HK-2 (cell line): Measurements from ENCODE around the gene TPPP.
"Not testable (repeated sequence)": the region's sequence is repeated elsewhere in the genome, so short reads cannot be mapped to it uniquely, and the experiment has no call there.

Experiments used
- DNase-seq: peaks from one replicate; pipeline ENCODE4 v3.0.0-alpha.2; 2018; ENCODE audit not compliant: unreplicated experiment

TPPP gene

DNA sequence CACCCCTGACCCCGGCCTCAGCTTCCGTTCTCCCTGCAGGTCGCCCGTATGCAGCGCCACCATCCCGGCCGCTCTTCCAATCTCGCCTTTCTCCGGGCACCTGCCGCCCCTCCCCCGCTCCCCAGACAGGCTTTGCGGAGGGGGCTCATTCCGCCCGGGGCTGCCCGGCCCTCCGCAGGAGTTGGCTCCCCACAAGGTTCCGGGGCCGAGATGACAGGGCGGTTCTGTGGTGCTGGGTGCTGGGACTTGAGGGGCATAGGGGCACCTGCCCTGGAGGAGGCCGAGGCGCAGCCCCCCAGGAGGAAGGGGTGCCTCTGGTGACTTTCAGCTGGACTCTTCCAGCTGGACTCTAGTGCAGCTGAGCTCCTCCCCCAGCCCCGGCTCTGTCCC is 885 bp upstream of the TPPP start:
- not testable (repeated sequence) for DNase-seq

DNA sequence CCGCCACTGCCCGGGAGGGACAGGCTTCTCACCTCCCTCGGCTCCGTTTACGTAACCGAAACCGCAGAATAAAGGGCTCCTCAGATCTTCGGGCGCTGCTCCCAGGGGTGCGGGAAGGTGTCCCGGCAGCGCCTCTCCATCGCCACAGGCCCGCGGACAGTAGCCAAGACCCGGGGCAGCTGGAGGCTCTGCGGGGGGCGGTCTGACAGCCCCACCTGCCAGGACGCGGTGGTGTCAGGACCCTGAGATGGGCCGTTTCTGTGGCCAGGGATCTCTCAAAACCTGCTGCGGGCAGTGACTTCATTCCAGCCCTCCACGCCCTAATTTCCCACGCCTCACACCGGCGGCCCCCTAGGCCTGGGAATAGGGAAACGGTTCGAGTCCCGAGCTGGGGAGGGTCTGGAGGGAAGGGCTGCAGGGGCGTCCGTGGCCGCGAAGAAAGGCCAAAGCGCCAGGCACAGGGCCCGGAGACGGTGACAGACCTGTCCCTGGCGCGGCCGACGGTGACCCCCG is 567 bp downstream of the TPPP start:
- DNase-seq: peak; percentile 27

DNA sequence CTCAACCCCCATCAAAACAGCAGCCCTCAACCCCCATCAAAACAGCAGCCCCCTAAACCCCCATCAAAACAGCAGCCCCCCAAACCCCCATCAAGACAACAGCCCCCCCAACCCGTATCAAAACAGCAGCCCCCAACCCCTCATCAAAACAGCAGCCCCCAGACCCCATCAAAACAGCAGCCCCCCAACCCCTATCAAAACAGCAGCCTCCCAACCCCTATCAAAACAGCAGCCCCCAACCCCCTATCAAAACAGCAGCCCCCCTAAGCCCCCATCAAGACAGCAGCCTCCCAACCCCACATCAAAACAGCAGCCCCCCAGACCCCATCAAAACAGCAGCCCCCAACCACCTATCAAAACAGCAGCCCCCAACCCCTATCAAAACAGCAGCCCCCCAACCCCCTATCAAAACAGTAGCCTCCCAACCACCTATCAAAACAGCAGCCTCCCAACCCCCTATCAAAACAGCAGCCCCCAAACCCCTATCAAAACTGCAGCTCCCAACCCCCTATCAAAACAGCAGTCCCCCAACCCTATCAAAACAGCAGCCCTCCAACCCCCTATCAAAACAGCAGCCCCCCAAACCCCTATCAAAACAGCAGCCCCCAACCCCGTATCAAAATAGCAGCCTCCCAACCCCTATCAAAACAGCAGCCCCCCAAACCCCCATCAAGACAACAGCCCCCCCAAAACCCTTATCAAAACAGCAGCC is 1.2 kb downstream of the TPPP start:
- no peak for DNase-seq

DNA sequence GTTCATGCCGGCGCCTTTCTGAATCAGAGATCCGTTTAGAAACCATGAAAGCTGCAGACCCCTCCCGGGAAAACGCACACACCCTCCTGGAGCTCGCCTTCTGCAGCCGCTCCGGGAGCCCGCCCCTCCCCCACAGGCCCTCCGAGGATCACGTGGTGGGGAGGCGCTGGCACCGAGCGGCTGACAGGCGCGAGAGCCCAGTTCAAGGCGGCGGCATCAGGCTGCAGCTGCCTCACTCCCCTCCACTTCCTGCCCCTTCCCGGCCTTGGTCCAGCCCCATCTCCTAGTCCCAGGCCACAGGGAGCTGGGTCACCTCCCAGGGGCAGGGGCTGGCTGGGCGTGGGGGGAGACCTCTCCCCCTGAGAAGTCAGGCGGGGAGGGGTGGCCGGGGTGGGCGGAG is 2.1 kb downstream of the TPPP start:
- not testable (repeated sequence) for DNase-seq

DNA sequence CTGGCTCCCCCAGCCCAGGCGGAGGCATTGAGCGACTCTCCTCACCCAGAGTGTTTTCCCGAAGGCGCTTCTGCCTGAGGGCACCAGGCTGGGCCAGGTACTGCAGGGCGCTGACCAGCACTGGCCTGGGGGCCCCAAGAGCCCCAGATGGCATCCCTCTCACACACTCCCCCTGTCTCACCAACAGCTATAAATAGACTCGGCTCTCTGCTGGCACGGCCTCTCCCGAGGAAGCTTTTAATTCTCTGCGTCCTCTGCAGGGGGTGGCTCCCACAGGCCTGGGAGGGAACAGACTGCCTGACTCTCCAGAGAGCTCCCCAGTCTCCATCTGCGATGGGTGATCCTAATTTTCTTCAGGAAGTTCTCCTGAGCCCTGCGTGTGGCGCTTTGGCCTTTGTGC is 2.9 kb downstream of the TPPP start:
- not testable (repeated sequence) for DNase-seq

DNA sequence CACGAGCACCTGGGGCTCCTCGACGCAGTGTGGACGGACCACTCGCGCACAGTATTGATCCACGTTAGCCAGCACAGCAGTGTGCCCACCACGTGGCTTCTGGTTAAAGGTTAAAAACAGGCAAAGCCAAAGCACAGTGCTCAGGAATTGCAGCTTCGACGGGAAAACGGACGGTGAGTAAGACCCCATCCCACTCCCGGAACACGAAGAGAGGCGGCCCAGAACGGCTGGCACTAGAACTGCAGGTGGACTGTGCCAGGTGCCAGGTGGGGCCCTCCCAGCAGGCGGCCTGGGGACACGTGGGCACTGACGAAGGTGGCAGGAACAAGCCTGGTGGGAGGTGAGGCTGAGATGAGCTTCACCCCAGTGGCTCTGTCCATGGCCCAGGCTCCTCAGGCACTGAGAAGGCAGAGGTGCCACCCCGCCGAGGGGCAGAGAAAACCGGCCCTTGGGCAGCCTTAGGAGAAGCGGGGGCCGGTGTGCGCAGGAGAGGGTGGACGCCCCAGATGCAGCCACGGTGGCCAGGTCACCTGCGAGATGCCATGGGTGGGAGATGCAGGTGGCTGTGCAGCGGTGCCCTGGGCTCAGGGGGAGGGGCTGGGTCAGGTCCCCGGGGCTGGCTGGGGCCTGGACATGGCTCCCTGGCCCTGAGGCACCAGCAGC is 4.7 kb downstream of the TPPP start:
- DNase-seq: not testable (repeated sequence)

DNA sequence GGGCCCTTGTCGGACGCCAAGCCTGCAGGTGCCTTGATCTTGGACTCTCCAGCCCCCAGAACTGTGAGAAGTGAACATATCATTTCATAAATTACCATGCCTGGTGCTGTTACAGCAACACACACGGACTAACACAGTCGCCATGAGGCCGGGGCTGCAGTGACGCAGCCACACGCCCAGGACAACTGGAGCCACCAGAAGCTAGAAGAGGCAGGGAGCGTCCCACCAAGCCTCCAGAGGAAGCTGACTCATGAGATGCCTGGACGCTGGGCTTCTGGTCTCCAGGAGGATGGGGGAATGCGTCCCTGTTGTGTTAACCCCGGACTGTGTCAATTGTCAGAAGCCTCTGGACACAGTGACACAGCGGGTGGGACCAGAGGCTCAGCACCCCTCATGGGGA is 6.2 kb downstream of the TPPP start:
- not testable (repeated sequence) for DNase-seq

DNA sequence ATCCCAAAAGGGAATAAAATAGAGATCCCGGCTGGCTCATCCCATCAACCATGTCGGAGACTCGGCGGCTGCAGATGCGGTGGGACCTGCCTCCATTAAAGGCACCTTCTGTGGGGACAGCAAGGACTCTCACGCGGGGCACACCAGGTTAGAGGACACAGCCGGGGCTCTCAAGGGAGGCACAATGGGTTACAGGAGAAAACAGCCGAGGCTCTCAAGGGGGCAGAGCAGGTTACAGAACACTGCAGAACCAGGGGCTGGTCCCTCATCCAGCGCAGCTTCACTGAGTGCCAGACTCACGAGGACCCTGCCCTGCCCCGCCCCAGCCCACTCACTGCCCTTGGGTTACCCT is 7.0 kb downstream of the TPPP start:
- DNase-seq: not testable (repeated sequence)

DNA sequence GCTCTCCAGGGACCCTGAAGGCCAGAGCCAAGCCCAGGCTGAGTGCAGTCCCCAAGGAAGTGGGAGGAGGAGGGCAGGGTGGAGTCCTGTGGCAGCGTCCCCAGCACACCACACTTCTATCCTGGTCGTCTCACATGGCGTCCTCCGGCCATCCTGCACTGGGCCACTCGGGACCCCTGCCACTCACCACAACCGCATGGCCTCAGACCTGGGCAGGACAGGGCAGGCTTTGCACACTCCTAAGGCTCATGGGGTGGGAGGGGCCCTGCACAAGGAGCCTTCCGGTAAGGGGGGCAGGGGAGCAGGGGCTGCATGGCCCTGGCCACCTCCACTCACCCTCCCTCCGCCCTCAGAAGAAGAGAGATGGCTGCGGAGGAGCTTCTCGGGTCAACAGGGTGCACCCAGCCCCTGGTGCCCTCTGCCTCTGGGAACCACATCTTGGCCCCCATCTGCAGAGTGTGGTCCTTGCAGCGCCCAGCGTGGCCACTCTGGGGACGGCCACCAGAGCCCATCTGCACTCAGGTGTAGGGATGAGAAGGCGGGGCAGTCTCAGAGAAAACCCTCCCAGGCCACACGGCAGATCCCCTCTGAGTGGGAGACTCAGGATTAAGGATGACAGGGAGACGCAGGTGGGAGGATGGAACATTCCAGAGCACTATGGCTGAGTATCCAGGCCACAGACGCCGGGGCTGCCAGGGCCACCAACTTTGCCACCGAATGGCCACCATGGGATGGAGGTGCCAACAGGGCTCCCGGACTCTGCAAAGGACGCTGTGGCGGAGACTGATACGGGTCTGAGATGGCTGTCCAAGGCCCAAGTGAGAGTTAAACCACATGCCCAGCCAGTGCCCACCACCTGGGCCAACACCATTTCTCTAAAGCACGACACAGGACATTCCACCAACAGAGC is 7.6 kb downstream of the TPPP start:
- no peak for DNase-seq

DNA sequence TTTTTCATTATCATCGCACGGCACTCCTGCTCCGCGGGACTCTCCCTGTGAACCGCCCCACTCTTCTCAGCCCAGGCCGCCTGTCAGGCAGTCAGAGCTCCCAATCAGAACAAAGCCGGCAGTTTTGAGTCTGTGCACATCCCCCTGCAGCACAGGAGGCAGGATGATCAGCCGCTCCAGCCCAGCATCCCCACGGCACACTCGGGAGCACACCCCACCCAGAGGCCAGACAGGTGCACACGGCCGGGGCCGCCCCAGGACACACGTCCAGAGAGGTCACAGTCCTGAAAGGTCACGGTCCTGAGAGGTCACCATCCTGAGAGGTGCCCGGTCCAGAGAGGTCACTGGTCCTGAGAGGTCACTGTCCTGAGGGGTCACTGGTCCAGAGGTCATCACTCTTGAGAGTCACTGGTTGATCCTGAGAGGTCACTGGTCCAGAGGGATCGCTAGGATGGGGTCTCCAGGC is 8.4 kb downstream of the TPPP start:
- DNase-seq: no peak

DNA sequence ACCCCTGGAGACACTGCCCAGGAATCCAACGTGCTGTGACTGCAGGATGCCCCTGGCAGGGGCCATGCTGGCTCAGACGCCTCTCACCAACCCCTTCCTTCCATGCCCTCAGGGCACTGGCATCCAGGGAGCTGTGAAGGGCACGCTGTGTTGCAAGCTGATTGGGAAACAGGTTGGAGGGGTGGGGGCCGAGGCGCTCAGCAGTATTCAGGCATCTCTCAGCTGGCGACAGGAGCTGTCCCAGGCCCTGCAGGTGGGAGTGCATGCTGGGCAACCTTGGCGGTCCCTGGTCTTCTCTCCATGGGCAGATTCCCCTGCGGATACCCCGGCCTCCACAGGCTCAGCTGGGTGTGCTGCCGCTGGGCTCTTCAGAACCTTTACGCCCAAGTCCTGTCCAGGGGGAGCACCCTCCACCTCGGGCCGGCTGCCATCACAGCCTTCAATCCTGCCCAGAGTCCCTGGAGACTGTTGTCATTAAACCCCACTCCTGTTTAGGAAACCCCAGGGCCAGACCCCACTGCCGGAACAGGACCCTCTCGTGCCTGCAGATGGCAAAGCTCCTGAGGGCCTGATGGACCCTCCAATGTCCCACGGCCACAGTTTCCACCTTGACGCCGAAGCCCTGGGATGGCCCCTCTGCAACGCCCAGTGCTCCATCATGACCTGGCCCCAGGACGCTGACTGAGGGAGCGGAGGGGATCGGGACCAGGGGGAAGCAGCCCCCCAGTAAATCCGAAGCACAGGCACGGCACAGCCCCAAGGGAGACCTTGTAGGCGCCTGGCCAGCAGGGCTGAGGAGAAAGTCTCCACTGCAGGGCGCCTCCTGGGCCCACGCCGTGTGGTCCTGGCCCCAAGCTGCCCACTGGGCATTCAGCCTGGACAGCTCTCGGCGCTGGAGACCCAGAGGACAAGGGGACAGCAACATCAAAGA is 9.3 kb downstream of the TPPP start:
- no peak for DNase-seq

DNA sequence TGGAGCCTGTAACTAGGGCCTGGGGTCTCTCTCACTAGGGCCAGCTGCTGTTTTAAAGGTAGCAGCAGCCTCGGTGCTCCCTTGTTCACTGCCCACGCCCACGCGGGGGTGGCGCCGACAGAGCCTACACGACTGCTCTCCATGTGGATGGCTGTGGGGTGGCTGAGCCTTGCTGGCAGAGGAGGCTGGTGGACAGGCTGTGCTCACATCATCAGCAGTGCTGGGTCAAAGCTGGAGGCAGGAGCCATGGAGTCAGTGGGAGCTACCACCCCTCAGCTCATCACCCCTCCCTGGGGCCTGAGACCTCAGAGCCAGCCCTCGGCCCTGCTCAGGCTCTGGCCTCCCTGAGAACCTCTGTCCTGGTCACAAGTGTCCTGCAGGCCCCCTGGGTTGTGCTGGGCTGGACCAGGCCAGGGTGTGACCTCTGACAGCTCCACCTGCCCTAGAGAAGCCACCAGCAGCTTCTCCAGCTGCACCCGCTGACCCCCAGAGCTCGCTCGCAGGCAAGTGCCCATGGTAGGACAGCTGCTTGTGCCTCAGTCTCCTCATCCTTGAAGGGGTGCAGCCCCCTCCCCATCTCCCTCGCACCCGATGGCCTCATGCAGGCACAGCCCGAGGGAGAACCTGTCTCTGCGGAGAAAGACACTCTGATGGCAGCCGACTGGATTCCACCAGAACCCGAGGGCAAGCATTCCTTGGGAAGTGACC is 10.3 kb downstream of the TPPP start:
- DNase-seq: not testable (repeated sequence)

DNA sequence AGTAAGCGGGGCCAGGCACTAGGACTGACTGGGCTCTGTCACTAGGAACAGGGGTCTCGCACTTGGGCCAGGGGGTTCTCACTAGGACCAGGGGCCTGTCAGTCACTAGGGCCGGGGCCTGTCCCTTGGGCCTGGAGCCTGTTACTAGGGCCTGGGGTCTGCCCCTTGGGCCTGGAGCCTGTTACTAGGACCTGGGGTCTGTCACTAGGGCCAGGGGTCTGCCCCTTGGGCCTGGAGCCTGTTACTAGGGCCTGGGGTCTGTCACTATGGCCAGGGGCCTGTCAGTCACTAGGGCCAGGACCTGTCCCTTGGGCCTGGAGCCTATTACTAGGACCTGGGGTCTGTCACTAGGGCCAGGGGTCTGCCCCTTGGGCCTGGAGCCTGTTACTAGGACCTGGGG is 10.9 kb downstream of the TPPP start:
- DNase-seq: not testable (repeated sequence)

DNA sequence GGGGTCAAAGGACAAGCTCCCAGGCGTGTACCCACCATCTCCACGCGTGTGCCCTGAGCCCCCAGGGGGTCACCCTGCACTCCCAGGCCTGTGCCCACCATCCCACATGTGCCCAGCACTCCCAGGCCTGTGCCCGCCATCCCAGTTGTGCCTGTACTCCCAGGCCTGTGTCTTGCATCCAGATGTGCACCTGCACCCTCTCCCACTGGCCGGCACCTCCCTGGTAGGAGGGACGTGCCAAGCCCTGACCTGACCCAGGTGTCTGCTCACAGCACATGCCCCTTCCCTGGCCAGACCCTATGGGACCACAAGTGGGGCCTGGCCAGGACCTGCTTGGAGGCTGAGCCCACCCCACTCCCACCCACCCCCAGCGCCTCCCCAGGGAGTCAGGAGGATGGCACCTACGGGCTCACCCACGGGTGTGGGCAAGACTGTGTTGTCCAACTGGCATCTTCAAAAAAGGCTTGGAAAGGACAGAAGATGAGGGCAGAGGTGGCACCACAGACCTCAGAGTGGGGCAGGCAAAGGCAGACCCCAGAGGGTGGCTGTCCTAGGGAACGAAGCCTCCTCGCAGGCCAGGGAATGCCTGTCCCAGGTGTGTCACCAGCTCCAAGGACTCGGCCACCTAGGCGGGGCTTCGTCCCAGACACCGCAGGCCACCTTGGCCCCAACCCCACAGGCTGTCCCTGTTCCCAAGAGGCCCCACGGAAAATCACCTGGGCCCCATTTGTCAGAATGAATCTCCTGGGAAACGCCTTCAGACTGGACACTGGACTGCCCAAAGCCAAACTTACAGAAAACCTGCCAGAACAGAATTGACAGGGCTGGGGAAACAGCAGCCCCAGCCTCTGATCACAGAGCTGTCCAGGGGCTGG is 11.6 kb downstream of the TPPP start:
- DNase-seq: not testable (repeated sequence)

DNA sequence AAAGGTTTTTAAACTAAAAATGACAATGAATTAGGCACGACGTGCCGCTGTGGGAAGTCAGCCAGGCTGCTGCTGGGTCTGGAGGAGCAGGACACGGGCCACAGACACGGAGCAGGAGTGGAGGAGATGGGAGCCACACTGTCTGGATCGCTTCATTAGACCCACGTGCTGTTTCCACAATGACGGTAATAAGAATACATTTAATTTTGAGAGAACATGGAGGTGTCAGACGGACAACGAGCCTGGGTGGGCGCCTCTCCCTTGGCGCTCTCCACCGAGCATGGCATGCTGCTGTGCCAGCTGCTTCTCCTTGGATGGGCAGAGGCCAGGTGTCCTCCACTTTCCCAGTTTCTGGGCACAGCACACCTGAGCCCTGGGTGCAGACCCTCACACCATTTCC is 12.3 kb downstream of the TPPP start:
- not testable (repeated sequence) for DNase-seq

DNA sequence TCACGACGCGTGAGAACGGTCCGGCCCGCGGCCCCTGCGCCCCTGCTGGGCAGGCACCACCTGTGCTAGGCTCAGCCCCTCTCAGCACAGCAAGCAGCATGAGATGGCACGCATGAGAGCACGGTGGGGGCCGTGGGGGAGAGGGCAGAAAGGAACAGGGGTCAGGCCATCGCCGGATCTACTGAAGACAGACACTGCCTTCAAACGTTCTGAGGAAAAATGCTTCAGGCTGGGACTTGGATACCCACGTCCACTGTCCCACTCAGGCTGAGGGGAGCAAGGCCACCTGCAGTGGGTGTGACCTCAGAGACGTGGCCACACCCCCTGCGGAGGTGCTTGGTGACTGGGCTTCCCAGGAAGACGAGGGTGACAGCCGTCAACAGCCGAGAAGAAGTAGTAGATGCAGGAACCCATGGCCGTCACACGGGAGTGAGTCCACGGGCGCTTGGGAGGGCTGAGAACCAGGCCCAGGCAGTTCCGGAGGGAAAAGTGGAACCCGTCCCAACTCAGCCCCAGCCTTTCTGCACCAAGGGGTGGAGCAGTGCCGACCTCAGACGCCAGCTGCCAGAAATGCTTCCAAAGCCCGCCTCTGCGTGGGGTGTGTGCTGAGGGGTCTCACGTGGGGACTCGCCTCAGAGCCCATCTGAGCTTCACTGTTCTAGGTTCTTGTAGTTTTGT is 12.9 kb downstream of the TPPP start:
- not testable (repeated sequence) for DNase-seq

DNA sequence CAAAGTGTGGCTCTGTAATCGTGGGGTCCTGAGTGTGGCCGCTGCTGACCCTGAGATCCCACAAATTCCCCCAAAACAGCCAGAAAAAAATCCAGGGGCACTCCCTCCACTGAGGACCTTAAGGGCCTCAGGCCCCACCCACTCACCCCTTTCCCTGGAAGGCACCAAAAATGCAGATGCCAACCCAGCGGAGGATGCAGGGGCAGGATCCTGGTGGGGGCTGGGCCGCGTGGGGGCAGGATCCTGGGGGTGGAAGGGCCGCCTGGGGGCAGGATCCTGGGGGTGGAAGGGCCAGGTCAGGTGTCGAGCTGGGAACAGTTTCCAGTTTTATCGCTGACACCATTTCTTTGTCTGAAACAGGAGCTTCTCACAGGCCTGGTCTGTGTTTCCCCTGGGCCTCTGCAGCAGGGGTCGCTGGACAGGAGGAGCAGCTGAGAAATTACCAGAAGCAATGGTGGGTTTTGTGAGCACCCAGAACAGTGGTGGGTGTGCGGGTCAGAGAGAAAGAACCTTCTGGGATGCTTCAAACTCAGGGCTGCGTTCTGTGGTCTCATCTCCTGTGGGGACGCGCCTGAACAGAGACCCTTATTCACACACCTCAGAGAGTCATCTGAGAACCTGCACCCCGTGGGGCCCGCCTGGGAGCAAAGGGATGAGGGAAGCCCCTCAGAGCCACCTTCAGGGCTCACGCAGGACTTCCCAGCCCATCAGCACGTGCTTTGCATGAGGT is 13.8 kb downstream of the TPPP start:
- DNase-seq: not testable (repeated sequence)

DNA sequence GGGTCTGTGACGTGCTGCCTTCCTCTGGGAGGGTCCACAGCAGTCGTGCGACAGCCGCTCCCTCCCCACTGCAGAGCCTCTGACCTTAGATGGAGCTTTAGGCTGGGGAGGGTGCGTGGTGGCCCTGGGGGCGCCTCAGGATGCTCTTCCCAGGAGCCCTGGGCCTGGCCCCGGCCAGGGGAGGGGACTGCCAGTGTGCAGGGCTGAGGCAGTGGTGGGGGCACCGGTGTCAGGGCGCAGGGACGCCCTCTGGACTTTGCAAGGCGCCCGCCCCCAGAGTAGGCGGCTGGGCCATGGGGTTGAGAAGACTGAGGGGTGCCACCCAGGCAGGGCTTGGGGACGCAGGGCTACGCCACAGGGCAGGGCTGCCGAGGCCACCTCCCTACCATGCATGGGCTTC is 14.6 kb downstream of the TPPP start:
- DNase-seq: not testable (repeated sequence)
